Left lung (tissue), 10 donors: Measurements from ENCODE around the gene AP3B2. TPM values are rescaled to one million over a fixed set of nuclear protein-coding genes. Genes with fewer than 3 reads are reported as not detected.
A peak's percentile ranks its signal among the peaks of the same experiment; 100 is the strongest.

ENCODE experiments used
- ATAC-seq: fragments of 200-7000 bp; cut with Tn5 transposase; one replicate; pipeline ENCODE4 v1.9.1; 2020; ENCODE audit warnings: moderate library complexity
- DNase-seq, 4 donors: peaks; one replicate each; pipeline ENCODE4 v3.0.0-alpha.2; 2013 to 2020
- H3K27ac ChIP-seq, 2 donors: fragments of 200-600 bp; sonication (generic) in 1 of 2; one replicate each; pipeline versions ENCODE4 v1.5.0 to v1.8.0; 2020 to 2021
- H3K27me3 ChIP-seq, 2 donors: fragments of 200-600 bp; sonication (generic) in 1 of 2; one replicate each; pipeline versions ENCODE4 v1.5.0 to v1.8.0; 2020 to 2021
- H3K36me3 ChIP-seq, 2 donors: fragments of 200-600 bp; sonication (generic) in 1 of 2; one replicate each; pipeline versions ENCODE4 v1.5.0 to v1.8.0; 2020 to 2021
- H3K4me1 ChIP-seq, 2 donors: fragments of 200-600 bp; one replicate each; pipeline ENCODE4 v1.8.0; 2021
- H3K4me3 ChIP-seq, 2 donors: fragments of 200-600 bp; sonication (generic) in 1 of 2; one replicate each; pipeline versions ENCODE4 v1.5.0 to v1.8.0; 2020 to 2021; ENCODE audit warnings: mild to moderate bottlenecking in 1 of 2
- H3K9me3 ChIP-seq, 2 donors: fragments of 200-600 bp; sonication (generic) in 1 of 2; one replicate each; pipeline versions ENCODE4 v1.5.0 to v1.8.0; 2020 to 2021
- intact Hi-C, 2 donors: fragments of 100-400 bp; cut with DNase I; formaldehyde crosslinking; loops; one replicate each; pipeline versions ENCODE4 v1.11.2 to v1.14.2; 2022
- polyA plus RNA-seq, 6 donors: library from polyadenylated mRNA; unstranded; fragments of 120-200 nt; gene quantifications; one replicate each; pipeline ENCODE4 v1.2.1, GENCODE V29; 2013; ENCODE audit not compliant: insufficient read length in 6 of 6
- total RNA-seq, 2 donors: library from RNA; stranded (reverse); fragmentation: NEBNext Ultra II Directional; extraction: Animal tissue kit (Norgen Biotek cat#: 25700); gene quantifications; one replicate each; pipeline ENCODE4 v1.2.1, GENCODE V29; 2021
- TF ChIP-seq, protein P1 (sequence below), 2 donors: fragments of 200-600 bp; sonication (generic) in 1 of 2; IDR thresholded peaks; one replicate each; pipeline versions ENCODE4 v1.5.0 to v1.8.0; 2021; ENCODE audit warnings: antibody characterized with exemption in 2 of 2
- donor health status: DM: no; HTN: yes; CAD: no.
- donor health status: DM: no; HTN: no; CAD: no.

Gene AP3B2
- total and polyA plus RNA-seq, 8 donors, result 0.82 to 3.0 (median 2.1) TPM

DNA sequence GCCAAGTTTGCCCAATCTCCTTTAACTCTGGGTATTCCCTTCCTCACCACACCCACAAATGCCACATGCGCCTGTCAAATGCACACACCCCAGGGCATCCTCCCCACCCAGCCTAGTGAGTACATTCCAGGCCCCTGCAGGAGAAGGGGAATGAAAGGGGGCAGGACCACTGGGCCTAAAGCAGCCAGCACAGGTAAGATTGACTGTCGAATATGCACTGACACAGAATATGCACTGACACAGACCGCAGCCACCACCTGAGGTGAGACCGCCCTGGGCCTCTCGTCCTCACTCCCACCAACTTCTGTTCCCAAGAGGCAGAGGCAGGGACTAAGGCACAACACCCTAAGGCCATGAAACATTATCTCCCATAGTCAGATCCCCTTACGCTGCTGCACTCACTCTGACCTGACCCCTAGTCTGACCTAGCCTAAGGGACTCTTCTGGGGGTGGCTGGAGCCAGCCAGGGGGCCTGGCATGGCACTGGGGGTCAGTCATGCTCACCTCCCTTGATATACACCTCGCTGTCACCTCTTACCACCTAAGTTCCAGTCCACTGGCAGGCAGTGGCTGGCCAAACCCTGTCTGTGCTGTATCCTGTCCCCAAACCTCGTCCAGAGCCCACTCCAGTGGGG, 10.8 kb downstream of the AP3B2 start:
- Histone ChIP-seq H3K4me1 (no peaks in the 10 kb centered on the region), H3K9me3 (no peaks in the 10 kb centered on the region), H3K4me3 (no peak overlapping the region), H3K36me3 (no peaks in the 10 kb centered on the region), H3K27ac (no peak overlapping the region), H3K27me3 (peaks cover 0 to 17% of the 10 kb centered on the region in 2 donors)
- intact Hi-C loops, result no loop called here
- ATAC-seq, result no peak
- TF ChIP-seq, protein P1, sequence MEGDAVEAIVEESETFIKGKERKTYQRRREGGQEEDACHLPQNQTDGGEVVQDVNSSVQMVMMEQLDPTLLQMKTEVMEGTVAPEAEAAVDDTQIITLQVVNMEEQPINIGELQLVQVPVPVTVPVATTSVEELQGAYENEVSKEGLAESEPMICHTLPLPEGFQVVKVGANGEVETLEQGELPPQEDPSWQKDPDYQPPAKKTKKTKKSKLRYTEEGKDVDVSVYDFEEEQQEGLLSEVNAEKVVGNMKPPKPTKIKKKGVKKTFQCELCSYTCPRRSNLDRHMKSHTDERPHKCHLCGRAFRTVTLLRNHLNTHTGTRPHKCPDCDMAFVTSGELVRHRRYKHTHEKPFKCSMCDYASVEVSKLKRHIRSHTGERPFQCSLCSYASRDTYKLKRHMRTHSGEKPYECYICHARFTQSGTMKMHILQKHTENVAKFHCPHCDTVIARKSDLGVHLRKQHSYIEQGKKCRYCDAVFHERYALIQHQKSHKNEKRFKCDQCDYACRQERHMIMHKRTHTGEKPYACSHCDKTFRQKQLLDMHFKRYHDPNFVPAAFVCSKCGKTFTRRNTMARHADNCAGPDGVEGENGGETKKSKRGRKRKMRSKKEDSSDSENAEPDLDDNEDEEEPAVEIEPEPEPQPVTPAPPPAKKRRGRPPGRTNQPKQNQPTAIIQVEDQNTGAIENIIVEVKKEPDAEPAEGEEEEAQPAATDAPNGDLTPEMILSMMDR (IDR thresholded peaks at IDR 0.05), result no peak
- DNase-seq, result no peak

DNA sequence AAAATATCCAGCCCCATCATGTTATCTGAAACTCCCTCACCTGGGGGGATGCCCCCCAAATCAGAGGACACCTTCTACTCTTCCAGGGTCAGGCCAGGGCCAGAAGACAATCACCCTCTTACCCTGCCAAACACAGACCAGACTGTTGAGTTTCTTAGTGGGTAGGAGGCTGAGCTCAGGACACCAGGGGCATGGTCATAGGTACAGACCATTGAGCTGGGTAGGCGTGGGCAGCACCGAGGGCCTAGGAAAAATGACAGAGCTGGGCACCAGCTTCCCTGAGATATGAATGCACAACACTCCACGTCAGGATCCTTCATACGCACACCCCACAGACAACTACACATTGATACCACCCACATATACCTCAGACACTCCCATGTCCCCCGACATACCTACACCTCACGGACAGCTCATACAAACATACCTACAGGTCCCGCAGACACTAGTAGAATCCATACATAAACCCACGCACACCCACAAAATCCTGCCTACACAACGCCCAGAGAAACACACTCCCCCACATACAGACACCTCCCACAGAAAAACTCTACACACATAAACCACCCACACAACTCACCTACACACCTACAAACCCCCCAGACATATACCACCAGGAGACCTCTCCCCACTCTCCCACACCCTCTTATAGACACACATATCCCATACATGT, 11.8 kb downstream of the AP3B2 start:
- H3K27me3 ChIP-seq, result peaks cover 0 to 9% of the 10 kb centered on the region in 2 donors
- DNase-seq (no peak), ATAC-seq (no peak)
- TF ChIP-seq, protein P1 (IDR thresholded peaks at IDR 0.05), result no peak
- no peaks in the 10 kb centered on the region for H3K4me1 ChIP-seq
- H3K9me3 ChIP-seq, result no peaks in the 10 kb centered on the region
- intact Hi-C loops, result no loop called here
- H3K36me3 ChIP-seq, result no peaks in the 10 kb centered on the region
- H3K27ac ChIP-seq, result no peak overlapping the region
- H3K4me3 ChIP-seq, result no peak overlapping the region

DNA sequence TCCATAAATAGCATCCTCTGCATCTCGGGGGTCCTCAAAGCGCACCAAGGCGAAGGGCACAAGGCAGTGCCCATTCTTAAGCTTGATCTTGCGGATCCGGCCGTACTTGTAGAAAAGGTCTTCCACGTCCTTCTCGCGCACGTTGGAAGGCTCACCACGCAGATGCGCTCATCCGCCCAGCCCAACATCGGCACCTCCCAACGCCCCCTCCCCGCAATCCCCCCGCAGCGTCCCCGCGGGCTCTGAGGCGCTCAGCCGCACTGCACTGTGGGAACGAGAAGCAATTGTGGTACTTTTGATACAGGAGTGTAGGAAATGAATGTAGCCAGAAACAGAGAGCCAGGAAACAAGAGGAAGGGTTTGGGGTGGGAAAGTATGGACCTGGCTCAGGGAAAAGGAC, 17.5 kb downstream of the AP3B2 start:
- Histone ChIP-seq H3K4me3 (no peak overlapping the region), H3K9me3 (no peaks in the 10 kb centered on the region), H3K36me3 (no peaks in the 10 kb centered on the region), H3K4me1 (no peaks in the 10 kb centered on the region), H3K27ac (no peak overlapping the region), H3K27me3 (no peaks in the 10 kb centered on the region)
- intact Hi-C loops, result no loop called here
- ATAC-seq (no peak), DNase-seq (peak in 1 of 4 donors; percentile 67)
- TF ChIP-seq, protein P1 (IDR thresholded peaks at IDR 0.05), result no peak

DNA sequence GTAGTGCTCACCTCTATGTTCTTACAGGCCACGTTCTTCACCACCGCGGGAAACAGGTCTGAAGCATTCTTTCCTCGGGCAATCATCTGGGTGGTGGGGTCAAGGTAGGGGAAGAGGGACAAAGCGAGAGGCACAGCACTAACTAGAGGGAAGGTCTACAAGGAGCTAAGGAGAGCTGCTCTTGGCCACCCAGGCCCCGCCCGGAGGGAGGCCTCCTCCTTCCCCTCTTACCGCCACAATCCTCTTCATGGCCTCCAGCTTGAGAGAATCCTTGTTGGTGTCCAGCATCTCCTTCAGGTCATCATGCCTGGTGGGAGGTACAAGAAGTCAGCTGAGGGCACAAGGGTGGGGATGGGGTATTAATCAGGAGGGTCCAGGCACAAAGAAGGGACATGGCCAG, 20.5 kb downstream of the AP3B2 start:
- no peak overlapping the region for H3K4me3 ChIP-seq
- TF ChIP-seq, protein P1 (IDR thresholded peaks at IDR 0.05), result no peak
- H3K27me3 ChIP-seq, result no peaks in the 10 kb centered on the region
- no peaks in the 10 kb centered on the region for H3K4me1 ChIP-seq
- H3K36me3 ChIP-seq, result no peaks in the 10 kb centered on the region
- DNase-seq (peak in 1 of 4 donors; percentile 15), ATAC-seq (no peak)
- H3K9me3 ChIP-seq, result no peaks in the 10 kb centered on the region
- intact Hi-C loops, result no loop called here
- no peak overlapping the region for H3K27ac ChIP-seq

DNA sequence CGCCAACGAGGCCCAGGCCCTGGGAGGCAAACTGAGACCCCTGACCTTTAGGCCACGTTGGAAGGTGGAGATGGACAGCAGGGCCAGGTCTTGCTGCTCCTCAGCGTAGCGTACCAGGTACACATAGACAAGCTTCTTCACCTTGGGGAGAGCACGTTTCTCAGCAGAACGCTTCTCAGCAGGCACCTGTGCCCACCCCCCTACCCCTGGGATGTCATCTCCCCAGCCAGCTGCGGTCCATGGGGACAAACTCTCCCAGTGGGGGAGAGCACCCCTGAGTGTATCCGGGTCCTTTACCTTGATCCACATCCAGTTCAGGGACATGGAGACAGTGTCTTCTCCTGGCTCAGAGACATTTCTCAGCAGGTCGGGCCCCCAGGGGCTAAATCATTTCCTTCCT, 21.0 kb downstream of the AP3B2 start:
- H3K36me3 ChIP-seq, result no peaks in the 10 kb centered on the region
- no peaks in the 10 kb centered on the region for H3K9me3 ChIP-seq
- TF ChIP-seq, protein P1 (IDR thresholded peaks at IDR 0.05), result no peak
- peak in 1 of 4 donors; percentile 50 for DNase-seq
- no peaks in the 10 kb centered on the region for H3K27me3 ChIP-seq
- no peak overlapping the region for H3K4me3 ChIP-seq
- no peak for ATAC-seq
- no peak overlapping the region for H3K27ac ChIP-seq
- H3K4me1 ChIP-seq, result no peaks in the 10 kb centered on the region
- intact Hi-C loops, result no loop called here
